ENCODE measurements around the gene GLI2. TPM values are rescaled to one million over a fixed set of nuclear protein-coding genes. Genes with fewer than 3 reads are reported as not detected.

The GLI2 gene
- total RNA-seq, 2 donors from 2014 or later = 4.9 to 5.4 TPM

GRCh38 chr2:120691410-120691809, 44.3 kb upstream of the GLI2 start:
- Histone ChIP-seq H3K36me3 (no peaks in the 10 kb centered on the region), H3K4me3 (no peak overlapping the region), H3K27me3 (replicated peaks; ENCODE audit: insufficient read depth) (no peaks in the 10 kb centered on the region), H3K27ac (no peak overlapping the region), H3K9me3 (no peaks in the 10 kb centered on the region), H3K4me1 (ENCODE audit: control insufficient read depth in 1 of 2, low read depth in 2 of 2) (no peaks in the 10 kb centered on the region)
- DNase-seq (ENCODE audit: low spot score) (no peak), ATAC-seq (ENCODE audit: insufficient number of reproducible peaks, low FRiP score, low read depth) (no peak)
- TF ChIP-seq CTCF (IDR thresholded peaks at IDR 0.05) = no peak

GRCh38 chr2:120692691-120693090, 43.0 kb upstream of the GLI2 start:
- no peak for TF ChIP-seq CTCF (IDR thresholded peaks at IDR 0.05)
- Histone ChIP-seq H3K27me3 (replicated peaks; ENCODE audit: insufficient read depth) (no peaks in the 10 kb centered on the region), H3K4me1 (ENCODE audit: control insufficient read depth in 1 of 2, low read depth in 2 of 2) (no peaks in the 10 kb centered on the region), H3K9me3 (no peaks in the 10 kb centered on the region), H3K36me3 (no peaks in the 10 kb centered on the region), H3K4me3 (no peak overlapping the region), H3K27ac (no peak overlapping the region)
- ATAC-seq (ENCODE audit: insufficient number of reproducible peaks, low FRiP score, low read depth) = no peak
- no peak for DNase-seq (ENCODE audit: low spot score)

- Histone ChIP-seq H3K9me3 (no peaks in the 10 kb centered on the region), H3K36me3 (no peaks in the 10 kb centered on the region), H3K27ac (no peak overlapping the region), H3K4me1 (ENCODE audit: control insufficient read depth in 1 of 2, low read depth in 2 of 2) (no peaks in the 10 kb centered on the region), H3K27me3 (replicated peaks; ENCODE audit: insufficient read depth) (no peaks in the 10 kb centered on the region), H3K4me3 (no peak overlapping the region)
- ATAC-seq (ENCODE audit: insufficient number of reproducible peaks, low FRiP score, low read depth) (no peak), DNase-seq (ENCODE audit: low spot score) (no peak)
- no peak for TF ChIP-seq CTCF (IDR thresholded peaks at IDR 0.05)
Observed at GRCh38 chr2:120693121-120693520, 42.5 kb upstream of the GLI2 start.

GRCh38 chr2:120694034-120694433, 41.6 kb upstream of the GLI2 start:
- Histone ChIP-seq H3K36me3 (no peaks in the 10 kb centered on the region), H3K9me3 (no peaks in the 10 kb centered on the region), H3K4me3 (no peak overlapping the region), H3K27me3 (replicated peaks; ENCODE audit: insufficient read depth) (no peaks in the 10 kb centered on the region), H3K4me1 (ENCODE audit: control insufficient read depth in 1 of 2, low read depth in 2 of 2) (no peaks in the 10 kb centered on the region), H3K27ac (no peak overlapping the region)
- no peak for DNase-seq (ENCODE audit: low spot score)
- ATAC-seq (ENCODE audit: insufficient number of reproducible peaks, low FRiP score, low read depth) = no peak
- TF ChIP-seq CTCF (IDR thresholded peaks at IDR 0.05) = no peak

- no peak for TF ChIP-seq CTCF (IDR thresholded peaks at IDR 0.05)
- H3K4me3 ChIP-seq = no peak overlapping the region
- no peaks in the 10 kb centered on the region for H3K27me3 ChIP-seq (replicated peaks; ENCODE audit: insufficient read depth)
- DNase-seq (ENCODE audit: low spot score) (no peak), ATAC-seq (ENCODE audit: insufficient number of reproducible peaks, low FRiP score, low read depth) (no peak)
- no peak overlapping the region for H3K27ac ChIP-seq
- H3K9me3 ChIP-seq = no peaks in the 10 kb centered on the region
- H3K4me1 ChIP-seq (ENCODE audit: control insufficient read depth in 1 of 2, low read depth in 2 of 2) = no peaks in the 10 kb centered on the region
- no peaks in the 10 kb centered on the region for H3K36me3 ChIP-seq
Observed at GRCh38 chr2:120697471-120697870, 38.2 kb upstream of the GLI2 start.

Measured in thoracic aorta (tissue), 2 donors.